Smooth muscle cell (in vitro differentiated cells): Measurements from ENCODE around the gene GRID2IP. TPM values are rescaled to one million over a fixed set of nuclear protein-coding genes. Genes with fewer than 3 reads are reported as not detected.
"Not testable (repeated sequence)": the region's sequence is repeated elsewhere in the genome, so short reads cannot be mapped to it uniquely, and the experiment has no call there.

Experiments used
- DNase-seq: peaks from one replicate; lab custom pipeline; 2025; ENCODE audit not compliant: unreplicated experiment; lab: John Stamatoyannopoulos, UW
- H2AFZ ChIP-seq: fragments of 200-600 bp; sonication (generic); 2 replicates; pipeline ENCODE4 v1.6.0; 2016; ENCODE audit warnings: antibody characterized with exemption, low read depth, mild to moderate bottlenecking
- H3F3A ChIP-seq: fragments of 200-600 bp; sonication (generic); 2 replicates; pipeline ENCODE4 v1.6.0; 2017; ENCODE audit warnings: antibody characterized with exemption, low read depth
- H3K27ac ChIP-seq: fragments of 200-600 bp; sonication (generic); 2 replicates; pipeline ENCODE4 v1.5.1; 2016; ENCODE audit warnings: low read depth, mild to moderate bottlenecking
- H3K27me3 ChIP-seq: fragments of 200-600 bp; sonication (generic); 2 replicates; pipeline ENCODE4 v1.6.1; 2016; ENCODE audit warnings: low read depth, mild to moderate bottlenecking
- H3K36me3 ChIP-seq: fragments of 200-600 bp; sonication (generic); 2 replicates; pipeline ENCODE4 v1.5.1; 2016; ENCODE audit warnings: low read depth
- H3K4me1 ChIP-seq: fragments of 200-600 bp; sonication (generic); 2 replicates; pipeline ENCODE4 v1.5.1; 2016; ENCODE audit warnings: low read depth
- H3K4me2 ChIP-seq: fragments of 200-600 bp; sonication (generic); 2 replicates; pipeline ENCODE4 v1.6.0; 2016; ENCODE audit warnings: mild to moderate bottlenecking
- H3K4me3 ChIP-seq: fragments of 200-600 bp; sonication (generic); 2 replicates; pipeline ENCODE4 v1.5.1; 2016; ENCODE audit warnings: mild to moderate bottlenecking
- H3K79me2 ChIP-seq: fragments of 200-600 bp; sonication (generic); 2 replicates; pipeline ENCODE4 v1.6.0; 2016; ENCODE audit warnings: low read depth, mild to moderate bottlenecking
- H3K9ac ChIP-seq: fragments of 200-600 bp; sonication (generic); 2 replicates; pipeline ENCODE4 v1.6.0; 2016; ENCODE audit warnings: low read depth
- H3K9me3 ChIP-seq: fragments of 200-600 bp; sonication (generic); replicated peaks from 2 replicates; pipeline ENCODE4 v1.5.1; 2016; ENCODE audit warnings: low read depth
- H4K20me1 ChIP-seq: fragments of 200-600 bp; sonication (generic); 2 replicates; pipeline ENCODE4 v1.6.0; 2016; ENCODE audit warnings: low read depth
- CTCF ChIP-seq: fragments of 200-600 bp; sonication (generic); IDR thresholded peaks from 2 replicates; pipeline ENCODE4 v1.5.1; 2017; ENCODE audit warnings: borderline replicate concordance, mild to moderate bottlenecking, antibody characterized with exemption; ENCODE audit not compliant: insufficient read depth, poor library complexity, severe bottlenecking
- WGBS: methylation state at CpG from one replicate; pipeline ENCODE4 v1.1.7; 2016; ENCODE audit warnings: low lambda C conversion rate; 5-methylcytosine and 5-hydroxymethylcytosine counted together
- polyA plus RNA-seq: library from polyadenylated mRNA; unstranded; fragments of >200 nt; fragmentation: Nextera tagmentation; extraction: Ambion mirVana; gene quantifications from 2 replicates; pipeline ENCODE4 v1.2.1, GENCODE V29; 2016
- total RNA-seq: library from RNA; depleted of rRNA; stranded (reverse); fragments of >200 nt; gene quantifications from 2 replicates; pipeline ENCODE4 v1.2.3, GENCODE V29; 2014

Gene GRID2IP
- total and polyA plus RNA-seq, 2 experiments from 2014 or later, result not detected

GRCh38 chr7:6589829-6590644 lies 38.8 kb upstream of the GRID2IP start, which contains the start of gene INTS15:
Gene INTS15, plus strand, starts transcription at chr7:6590021. Its CDS starts 263 bp downstream, at chr7:6590284.
- Histone ChIP-seq H4K20me1 (peaks cover 5% of the 10 kb centered on the region), H3F3A (peaks cover 13% of the 10 kb centered on the region), H3K36me3 (no peaks in the 10 kb centered on the region), H3K9me3 (no peaks in the 10 kb centered on the region), H3K4me3 (peak within 1 kb of the TSS; percentile 93), H3K9ac (peak within 1 kb of the TSS; percentile 78), H3K27ac (peak within 1 kb of the TSS; percentile 49), H3K27me3 (no peaks in the 10 kb centered on the region), H3K4me1 (peaks cover 4% of the 10 kb centered on the region), H3K4me2 (peak within 1 kb of the TSS; percentile 96), H3K79me2 (peaks cover 23% of the 10 kb centered on the region), H2AFZ (peak within 1 kb of the TSS; percentile 77)
- peak; percentile 60 for TF ChIP-seq CTCF
- peak; percentile 54 for DNase-seq
- WGBS, result 1% methylated on average over 93 of the region's 107 CpGs

GRCh38 chr7:6589151-6589828 lies 38.0 kb upstream of the GRID2IP start:
- H3K27ac ChIP-seq, result no peak overlapping the region
- H3K27me3 ChIP-seq, result no peaks in the 10 kb centered on the region
- peak overlapping the region; percentile 79 for H3K4me2 ChIP-seq
- no peak overlapping the region for H3K9ac ChIP-seq
- peaks cover 4% of the 10 kb centered on the region for H3K4me1 ChIP-seq
- H3K9me3 ChIP-seq, result no peaks in the 10 kb centered on the region
- peak overlapping the region; percentile 93 for H3K4me3 ChIP-seq
- no peak overlapping the region for H2AFZ ChIP-seq
- H4K20me1 ChIP-seq, result peaks cover 5% of the 10 kb centered on the region
- H3F3A ChIP-seq, result peaks cover 13% of the 10 kb centered on the region
- H3K79me2 ChIP-seq, result peaks cover 23% of the 10 kb centered on the region
- no peaks in the 10 kb centered on the region for H3K36me3 ChIP-seq
- no peak for TF ChIP-seq CTCF
- WGBS, result 58% methylated on average over 20 of the region's 22 CpGs
- DNase-seq, result no peak

- TF ChIP-seq CTCF, result no peak
- Histone ChIP-seq H3K4me2 (no peak overlapping the region), H4K20me1 (peaks cover 5% of the 10 kb centered on the region), H3K27ac (no peak overlapping the region), H3K9ac (no peak overlapping the region), H3K4me1 (peaks cover 4% of the 10 kb centered on the region), H3K9me3 (no peaks in the 10 kb centered on the region), H3K27me3 (no peaks in the 10 kb centered on the region), H3K4me3 (no peak overlapping the region), H3F3A (peaks cover 13% of the 10 kb centered on the region), H2AFZ (no peak overlapping the region), H3K36me3 (no peaks in the 10 kb centered on the region), H3K79me2 (peaks cover 23% of the 10 kb centered on the region)
- 96% methylated on average over 9 of the region's 9 CpGs for WGBS
- no peak for DNase-seq
These were observed 37.3 kb upstream of the GRID2IP start for GRCh38 chr7:6588566-6588965.

- WGBS, result 97% methylated on average over 8 of the region's 8 CpGs
- H4K20me1 ChIP-seq, H3K79me2 ChIP-seq, H3K9ac ChIP-seq, H3K4me3 ChIP-seq, H3K4me1 ChIP-seq, DNase-seq, H2AFZ ChIP-seq, H3K9me3 ChIP-seq, H3K27ac ChIP-seq, H3K4me2 ChIP-seq, H3K27me3 ChIP-seq: not testable (repeated sequence)
- Histone ChIP-seq H3K36me3 (peaks cover 14% of the 10 kb centered on the region), H3F3A (peaks cover 11% of the 10 kb centered on the region)
These were observed 34.6 kb upstream of the GRID2IP start for GRCh38 chr7:6585746-6586432.
